K562 (cell line): ENCODE results near the gene TSC22D3. TPM values are rescaled to one million over a fixed set of nuclear protein-coding genes. Genes with fewer than 3 reads are reported as not detected.

Source experiments
- ATF1 ChIP-seq, 2 experiments: fragments of 450-650 bp in 1 of 2; IDR thresholded peaks; 2 replicates each; pipeline ENCODE4 v1.6.1; 2016; ENCODE audit warnings: missing compliant biosample characterization in 1 of 2, missing genetic modification characterization in 1 of 2
- CREM ChIP-seq: IDR thresholded peaks from 2 replicates; pipeline ENCODE4 v1.6.1; 2014; ENCODE audit warnings: antibody characterized with exemption, low read depth
- E2F6 ChIP-seq, 2 experiments: IDR thresholded peaks; 2 replicates each; pipeline ENCODE4 v1.6.1; 2011; ENCODE audit warnings: borderline replicate concordance in 1 of 2, control low read depth in 1 of 2, low read depth in 1 of 2, low read length in 1 of 2, mild to moderate bottlenecking in 1 of 2, mixed read lengths in 1 of 2, moderate library complexity in 1 of 2; ENCODE audit not compliant: insufficient read depth in 1 of 2, insufficient read length in 1 of 2, poor library complexity in 1 of 2, severe bottlenecking in 1 of 2; ENCODE audit errors: extremely low read depth in 1 of 2
- MYC ChIP-seq, 2 experiments: fragments of 250-450 bp in 1 of 2; sonication (Bioruptor Pico) in 1 of 2; IDR thresholded peaks; 2 replicates each; pipeline versions ENCODE4 v1.5.1 to v1.6.1; 2012 to 2021; ENCODE audit warnings: low read depth in 2 of 2, borderline replicate concordance in 1 of 2, improper control_type of control experiment in 1 of 2, low read length in 1 of 2, mild to moderate bottlenecking in 1 of 2, moderate library complexity in 1 of 2
- NRF1 ChIP-seq, 2 experiments: fragments of 450-650 bp; IDR thresholded peaks in 1 of 2; conservative IDR thresholded peaks in 1 of 2; 2 replicates each; pipeline ENCODE4 v1.6.1; 2014; ENCODE audit warnings: mild to moderate bottlenecking in 2 of 2
- PRMT5 ChIP-seq: sonication (generic); formaldehyde crosslinking; IDR thresholded peaks from 2 replicates; pipeline ENCODE4 v1.5.0; 2020; ENCODE audit warnings: missing genetic modification reagents
- RB1 ChIP-seq: fragments of 450-650 bp; IDR thresholded peaks from 2 replicates; pipeline ENCODE4 v1.6.1; 2017; ENCODE audit warnings: low read depth, mild to moderate bottlenecking
- TCF3 ChIP-seq: sonication (generic); formaldehyde crosslinking; IDR thresholded peaks from 2 replicates; pipeline ENCODE4 v1.4.0; 2020; ENCODE audit warnings: mild to moderate bottlenecking, missing genetic modification reagents
- TFAP4 ChIP-seq: sonication (generic); formaldehyde crosslinking; IDR thresholded peaks from 2 replicates; pipeline ENCODE4 v1.8.0; 2022; ENCODE audit warnings: missing genetic modification reagents, mild to moderate bottlenecking, moderate library complexity, borderline replicate concordance
- polyA plus RNA-seq, 8 experiments: library from polyadenylated mRNA; depleted of rRNA in 4 of 8; stranded (reverse) in 5 of 8; unstranded in 3 of 8; fragments of >200 nt; fragmentation: Nextera tagmentation in 2 of 8; fragmentation: Illumina TruSeq in 1 of 8; extraction: Ambion mirVana in 2 of 8; extraction: Trizol in 1 of 8; gene quantifications; 2 replicates each; pipeline versions ENCODE4 v1.2.1 to v1.2.3, GENCODE V29; 2011 to 2014; ENCODE audit warnings: inconsistent platforms in 1 of 8, missing spikeins in 1 of 8
- total RNA-seq, 7 experiments: library from RNA; depleted of rRNA in 6 of 7; stranded (reverse); fragments of >200 nt in 6 of 7; fragmentation: Illumina TruSeq in 2 of 7; extraction: Trizol in 2 of 7; gene quantifications; 2 replicates each; pipeline versions ENCODE4 v1.2.1 to v1.2.3, GENCODE V29; 2011 to 2021; ENCODE audit warnings: low replicate concordance in 1 of 7
- TF ChIP-seq, protein P1 (sequence below): fragments of 450-650 bp; IDR thresholded peaks from 2 replicates; pipeline ENCODE4 v1.6.1; 2016; ENCODE audit warnings: mild to moderate bottlenecking, moderate library complexity
- TF ChIP-seq, protein P2 (sequence below): sonication (generic); formaldehyde crosslinking; IDR thresholded peaks from 2 replicates; pipeline ENCODE4 v1.8.0; 2022; ENCODE audit warnings: mild to moderate bottlenecking, missing genetic modification reagents

The TSC22D3 gene
- total and polyA plus RNA-seq, 9 of the 15 experiments (the other 6 are each of a cell fraction or from before 2014, with no cell fraction given), result 0.48 to 3.0 (median 0.87) TPM

- TF ChIP-seq, protein P1, sequence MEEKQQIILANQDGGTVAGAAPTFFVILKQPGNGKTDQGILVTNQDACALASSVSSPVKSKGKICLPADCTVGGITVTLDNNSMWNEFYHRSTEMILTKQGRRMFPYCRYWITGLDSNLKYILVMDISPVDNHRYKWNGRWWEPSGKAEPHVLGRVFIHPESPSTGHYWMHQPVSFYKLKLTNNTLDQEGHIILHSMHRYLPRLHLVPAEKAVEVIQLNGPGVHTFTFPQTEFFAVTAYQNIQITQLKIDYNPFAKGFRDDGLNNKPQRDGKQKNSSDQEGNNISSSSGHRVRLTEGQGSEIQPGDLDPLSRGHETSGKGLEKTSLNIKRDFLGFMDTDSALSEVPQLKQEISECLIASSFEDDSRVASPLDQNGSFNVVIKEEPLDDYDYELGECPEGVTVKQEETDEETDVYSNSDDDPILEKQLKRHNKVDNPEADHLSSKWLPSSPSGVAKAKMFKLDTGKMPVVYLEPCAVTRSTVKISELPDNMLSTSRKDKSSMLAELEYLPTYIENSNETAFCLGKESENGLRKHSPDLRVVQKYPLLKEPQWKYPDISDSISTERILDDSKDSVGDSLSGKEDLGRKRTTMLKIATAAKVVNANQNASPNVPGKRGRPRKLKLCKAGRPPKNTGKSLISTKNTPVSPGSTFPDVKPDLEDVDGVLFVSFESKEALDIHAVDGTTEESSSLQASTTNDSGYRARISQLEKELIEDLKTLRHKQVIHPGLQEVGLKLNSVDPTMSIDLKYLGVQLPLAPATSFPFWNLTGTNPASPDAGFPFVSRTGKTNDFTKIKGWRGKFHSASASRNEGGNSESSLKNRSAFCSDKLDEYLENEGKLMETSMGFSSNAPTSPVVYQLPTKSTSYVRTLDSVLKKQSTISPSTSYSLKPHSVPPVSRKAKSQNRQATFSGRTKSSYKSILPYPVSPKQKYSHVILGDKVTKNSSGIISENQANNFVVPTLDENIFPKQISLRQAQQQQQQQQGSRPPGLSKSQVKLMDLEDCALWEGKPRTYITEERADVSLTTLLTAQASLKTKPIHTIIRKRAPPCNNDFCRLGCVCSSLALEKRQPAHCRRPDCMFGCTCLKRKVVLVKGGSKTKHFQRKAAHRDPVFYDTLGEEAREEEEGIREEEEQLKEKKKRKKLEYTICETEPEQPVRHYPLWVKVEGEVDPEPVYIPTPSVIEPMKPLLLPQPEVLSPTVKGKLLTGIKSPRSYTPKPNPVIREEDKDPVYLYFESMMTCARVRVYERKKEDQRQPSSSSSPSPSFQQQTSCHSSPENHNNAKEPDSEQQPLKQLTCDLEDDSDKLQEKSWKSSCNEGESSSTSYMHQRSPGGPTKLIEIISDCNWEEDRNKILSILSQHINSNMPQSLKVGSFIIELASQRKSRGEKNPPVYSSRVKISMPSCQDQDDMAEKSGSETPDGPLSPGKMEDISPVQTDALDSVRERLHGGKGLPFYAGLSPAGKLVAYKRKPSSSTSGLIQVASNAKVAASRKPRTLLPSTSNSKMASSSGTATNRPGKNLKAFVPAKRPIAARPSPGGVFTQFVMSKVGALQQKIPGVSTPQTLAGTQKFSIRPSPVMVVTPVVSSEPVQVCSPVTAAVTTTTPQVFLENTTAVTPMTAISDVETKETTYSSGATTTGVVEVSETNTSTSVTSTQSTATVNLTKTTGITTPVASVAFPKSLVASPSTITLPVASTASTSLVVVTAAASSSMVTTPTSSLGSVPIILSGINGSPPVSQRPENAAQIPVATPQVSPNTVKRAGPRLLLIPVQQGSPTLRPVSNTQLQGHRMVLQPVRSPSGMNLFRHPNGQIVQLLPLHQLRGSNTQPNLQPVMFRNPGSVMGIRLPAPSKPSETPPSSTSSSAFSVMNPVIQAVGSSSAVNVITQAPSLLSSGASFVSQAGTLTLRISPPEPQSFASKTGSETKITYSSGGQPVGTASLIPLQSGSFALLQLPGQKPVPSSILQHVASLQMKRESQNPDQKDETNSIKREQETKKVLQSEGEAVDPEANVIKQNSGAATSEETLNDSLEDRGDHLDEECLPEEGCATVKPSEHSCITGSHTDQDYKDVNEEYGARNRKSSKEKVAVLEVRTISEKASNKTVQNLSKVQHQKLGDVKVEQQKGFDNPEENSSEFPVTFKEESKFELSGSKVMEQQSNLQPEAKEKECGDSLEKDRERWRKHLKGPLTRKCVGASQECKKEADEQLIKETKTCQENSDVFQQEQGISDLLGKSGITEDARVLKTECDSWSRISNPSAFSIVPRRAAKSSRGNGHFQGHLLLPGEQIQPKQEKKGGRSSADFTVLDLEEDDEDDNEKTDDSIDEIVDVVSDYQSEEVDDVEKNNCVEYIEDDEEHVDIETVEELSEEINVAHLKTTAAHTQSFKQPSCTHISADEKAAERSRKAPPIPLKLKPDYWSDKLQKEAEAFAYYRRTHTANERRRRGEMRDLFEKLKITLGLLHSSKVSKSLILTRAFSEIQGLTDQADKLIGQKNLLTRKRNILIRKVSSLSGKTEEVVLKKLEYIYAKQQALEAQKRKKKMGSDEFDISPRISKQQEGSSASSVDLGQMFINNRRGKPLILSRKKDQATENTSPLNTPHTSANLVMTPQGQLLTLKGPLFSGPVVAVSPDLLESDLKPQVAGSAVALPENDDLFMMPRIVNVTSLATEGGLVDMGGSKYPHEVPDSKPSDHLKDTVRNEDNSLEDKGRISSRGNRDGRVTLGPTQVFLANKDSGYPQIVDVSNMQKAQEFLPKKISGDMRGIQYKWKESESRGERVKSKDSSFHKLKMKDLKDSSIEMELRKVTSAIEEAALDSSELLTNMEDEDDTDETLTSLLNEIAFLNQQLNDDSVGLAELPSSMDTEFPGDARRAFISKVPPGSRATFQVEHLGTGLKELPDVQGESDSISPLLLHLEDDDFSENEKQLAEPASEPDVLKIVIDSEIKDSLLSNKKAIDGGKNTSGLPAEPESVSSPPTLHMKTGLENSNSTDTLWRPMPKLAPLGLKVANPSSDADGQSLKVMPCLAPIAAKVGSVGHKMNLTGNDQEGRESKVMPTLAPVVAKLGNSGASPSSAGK, result peak; percentile 64
- TF ChIP-seq ATF1 (CRISPR knock-in tag; IDR thresholded peaks at IDR 0.05) (no peak), ATF1 (tag; IDR thresholded peaks at IDR 0.05) (peak; percentile 40; the same call in 1 of the 2 replicates), NRF1 (conservative IDR thresholded peaks at IDR 0.05 in 1 of 2, IDR thresholded peaks at IDR 0.05 in 1 of 2) (0 out of 4 replicates have a peak, but pooled peaks of 1 of the 2 experiments have one; percentile 18), CREM (peak; percentile 20; the same call in 1 of the 2 replicates), TFAP4 (CRISPR knock-in tag) (peak; percentile 13; the same call in 1 of the 2 replicates), E2F6 (IDR thresholded peaks at IDR 0.05; ENCODE audit: borderline replicate concordance in 1 of 2, extremely low read depth in 1 of 2, insufficient read depth in 1 of 2, insufficient read length in 1 of 2, low read depth in 1 of 2, low read length in 1 of 2, poor library complexity in 1 of 2, severe bottlenecking in 1 of 2) (peak in 1 of 2 experiments; percentile 49), RB1 (no peak), TCF3 (CRISPR knock-in tag) (no peak), MYC (IDR thresholded peaks at IDR 0.05; ENCODE audit: low read depth, low read length) (peak; percentile 61; the same call in 1 of the 2 replicates), MYC (CRISPR knock-in tag; IDR thresholded peaks at IDR 0.05; ENCODE audit: borderline replicate concordance, low read depth) (no peak), PRMT5 (CRISPR knock-in tag) (no peak)
- TF ChIP-seq, protein P2, sequence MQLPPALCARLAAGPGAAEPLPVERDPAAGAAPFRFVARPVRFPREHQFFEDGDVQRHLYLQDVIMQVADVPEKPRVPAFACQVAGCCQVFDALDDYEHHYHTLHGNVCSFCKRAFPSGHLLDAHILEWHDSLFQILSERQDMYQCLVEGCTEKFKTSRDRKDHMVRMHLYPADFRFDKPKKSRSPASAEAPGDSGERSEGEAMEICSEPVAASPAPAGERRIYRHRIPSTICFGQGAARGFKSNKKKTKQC (CRISPR knock-in tag), result no peak
Measured at GRCh38 chrX:107678957-107679740, 96.4 kb downstream of the TSC22D3 start (continued).
